Stimulated activated memory B cell treated with anti-CD40 and anti-IgM and Interleukin-4, amounts not matched to agents 10 μg/mL and 1 μg/mL and 100 μg/mL, for 72 hours (primary cell): ENCODE results near the gene CD27.
"Not testable (repeated sequence)": the region's sequence is repeated elsewhere in the genome, so short reads cannot be mapped to it uniquely, and the experiment has no call there.

Source experiments
- ATAC-seq: fragments of 150-1000 bp; cut with Tn5 transposase; 2 replicates; pipeline ENCODE4 v1.10.0; 2021
- H3K27ac Mint-ChIP-seq: one replicate; pipeline ENCODE4 v1.8.0; 2022; ENCODE audit warnings: mild to moderate bottlenecking, mixed read lengths
- H3K27me3 Mint-ChIP-seq: one replicate; pipeline ENCODE4 v1.8.0; 2022; ENCODE audit warnings: mixed read lengths
- H3K36me3 Mint-ChIP-seq: one replicate; pipeline ENCODE4 v1.8.0; 2022; ENCODE audit warnings: mixed read lengths
- H3K4me1 Mint-ChIP-seq: one replicate; pipeline ENCODE4 v1.8.0; 2022; ENCODE audit warnings: mixed read lengths
- H3K4me3 Mint-ChIP-seq: one replicate; pipeline ENCODE4 v1.8.0; 2022; ENCODE audit warnings: mild to moderate bottlenecking, moderate library complexity, mixed read lengths
- H3K9me3 Mint-ChIP-seq: one replicate; pipeline ENCODE4 v1.8.0; 2022; ENCODE audit warnings: mixed read lengths

The CD27 gene

DNA sequence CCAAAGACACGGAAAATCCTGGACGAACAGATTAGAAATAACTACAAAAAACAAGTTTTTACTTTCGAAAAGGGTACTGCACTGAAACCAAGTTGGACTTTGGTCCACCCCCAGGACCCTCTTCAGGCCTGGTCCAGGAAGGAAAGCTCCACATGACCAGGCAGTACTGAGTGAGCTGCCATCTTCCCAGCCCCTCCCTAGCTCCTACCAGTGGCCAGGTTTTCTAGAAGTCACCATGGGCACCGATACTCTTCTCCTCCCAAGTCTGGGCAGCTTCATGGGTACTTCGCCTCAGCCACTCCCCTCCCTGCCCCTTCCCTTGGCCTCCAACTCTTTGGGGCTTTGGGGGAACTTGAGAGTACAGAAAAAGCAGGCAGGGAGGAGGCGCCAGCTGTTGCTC, 19.1 kb downstream of the CD27 start:
- no peak for ATAC-seq
- H3K27ac Mint-ChIP-seq: peak overlapping the region; percentile 94
- no peak overlapping the region for H3K4me3 Mint-ChIP-seq
- peaks cover 89% of the 10 kb centered on the region for H3K36me3 Mint-ChIP-seq
- H3K27me3 Mint-ChIP-seq: no peaks in the 10 kb centered on the region
- peaks cover 94% of the 10 kb centered on the region for H3K4me1 Mint-ChIP-seq
- peaks cover 4% of the 10 kb centered on the region for H3K9me3 Mint-ChIP-seq

DNA sequence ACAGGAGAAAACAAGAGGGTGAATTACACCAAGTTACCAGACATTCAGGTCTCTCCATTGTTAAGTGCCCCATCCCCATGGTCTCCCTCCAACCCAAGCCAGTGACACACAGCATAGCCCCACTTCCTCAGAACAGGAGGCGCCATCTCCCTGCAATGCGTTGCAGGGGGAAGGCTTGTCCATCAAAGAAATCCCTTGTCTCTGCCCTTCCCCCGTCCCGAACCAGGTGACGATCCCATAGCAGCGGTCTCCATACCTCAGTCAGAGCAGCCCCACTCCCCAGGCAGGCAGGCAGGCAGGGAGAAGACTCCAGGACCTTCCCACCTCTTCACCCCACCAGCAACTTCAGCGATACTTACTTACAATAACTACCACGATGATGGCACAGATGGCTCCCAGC, 19.8 kb downstream of the CD27 start:
- no peaks in the 10 kb centered on the region for H3K27me3 Mint-ChIP-seq
- H3K27ac Mint-ChIP-seq: peak overlapping the region; percentile 94
- peaks cover 4% of the 10 kb centered on the region for H3K9me3 Mint-ChIP-seq
- H3K4me1 Mint-ChIP-seq: peaks cover 95% of the 10 kb centered on the region
- no peak for ATAC-seq
- H3K36me3 Mint-ChIP-seq: peaks cover 83% of the 10 kb centered on the region
- no peak overlapping the region for H3K4me3 Mint-ChIP-seq

- H3K4me1 Mint-ChIP-seq: peaks cover 89% of the 10 kb centered on the region
- H3K4me3 Mint-ChIP-seq: peak overlapping the region; percentile 9
- peaks cover 75% of the 10 kb centered on the region for H3K36me3 Mint-ChIP-seq
- no peaks in the 10 kb centered on the region for H3K27me3 Mint-ChIP-seq
- peak overlapping the region; percentile 82 for H3K27ac Mint-ChIP-seq
- no peak for ATAC-seq
- peaks cover 4% of the 10 kb centered on the region for H3K9me3 Mint-ChIP-seq
These were observed 20.9 kb downstream of the CD27 start for GRCh38 chr12:6465467-6466183.

DNA sequence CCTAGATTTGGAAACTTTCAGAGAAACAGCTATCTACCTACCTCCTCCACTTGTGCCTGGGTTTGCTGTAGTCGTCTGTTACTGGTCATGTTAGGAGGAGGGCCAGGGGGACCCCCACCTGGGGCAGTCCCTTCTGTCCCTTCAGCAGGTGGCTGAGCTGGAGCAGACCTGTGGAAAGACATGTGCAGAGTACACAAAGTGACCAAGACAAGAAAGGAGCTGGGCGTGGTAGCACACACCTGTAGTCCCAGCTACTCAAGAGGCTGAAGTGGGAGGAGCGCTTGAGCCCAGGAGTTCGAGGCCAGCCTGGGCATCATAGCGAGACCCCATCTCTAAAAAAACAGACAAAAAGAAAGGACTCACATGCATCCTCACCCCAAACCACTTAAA, 21.4 kb downstream of the CD27 start:
- Mint-ChIP-seq H3K4me1 (peaks cover 87% of the 10 kb centered on the region), H3K27ac (peak overlapping the region; percentile 82), H3K9me3 (peaks cover 4% of the 10 kb centered on the region)

GRCh38 chr12:6466751-6467150, 22.0 kb downstream of the CD27 start:
- H3K4me3 Mint-ChIP-seq: peak overlapping the region; percentile 61
- ATAC-seq, H3K27me3 Mint-ChIP-seq, H3K9me3 Mint-ChIP-seq: not testable (repeated sequence)
- peak overlapping the region; percentile 82 for H3K27ac Mint-ChIP-seq
- H3K36me3 Mint-ChIP-seq: peaks cover 65% of the 10 kb centered on the region
- H3K4me1 Mint-ChIP-seq: peaks cover 85% of the 10 kb centered on the region

More for the DNA sequence above, 21.4 kb downstream of the CD27 start:
- H3K36me3 Mint-ChIP-seq: peaks cover 70% of the 10 kb centered on the region
- no peaks in the 10 kb centered on the region for H3K27me3 Mint-ChIP-seq
- no peak for ATAC-seq
- no peak overlapping the region for H3K4me3 Mint-ChIP-seq

DNA sequence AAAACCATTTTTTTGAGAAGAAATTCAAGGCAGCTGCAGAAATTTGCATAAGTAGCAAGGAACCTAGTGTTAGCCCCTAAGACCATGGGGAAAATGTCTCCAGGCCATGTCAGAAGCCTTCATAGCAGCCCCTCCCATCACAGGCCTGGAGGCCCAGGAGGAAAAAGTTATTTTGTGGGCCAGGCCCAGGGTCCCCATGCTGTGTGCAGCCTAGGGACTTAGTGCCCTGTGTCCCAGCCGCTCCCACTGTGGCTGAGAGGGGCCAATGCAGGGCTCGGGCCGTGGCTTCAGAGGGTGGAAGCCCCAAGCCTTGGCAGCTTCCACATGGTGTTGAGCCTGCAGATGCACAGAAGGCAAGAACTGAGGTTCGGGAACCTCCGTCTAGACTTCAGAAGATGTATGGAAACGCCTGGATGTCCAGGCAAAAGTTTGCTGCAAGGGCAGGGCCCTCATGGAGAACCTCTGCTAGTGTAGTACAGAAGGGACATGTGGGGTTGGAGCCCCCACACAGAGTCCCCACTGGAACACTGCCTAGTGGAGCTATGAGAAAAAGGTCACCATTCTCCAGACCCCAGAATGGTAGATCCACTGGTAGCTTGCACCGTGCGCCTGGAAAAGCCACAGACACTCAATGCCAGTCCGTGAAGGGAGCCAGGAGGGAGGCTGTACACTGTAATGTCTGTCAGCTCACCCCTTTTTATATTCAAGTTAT, 23.0 kb downstream of the CD27 start:
- H3K36me3 Mint-ChIP-seq: peaks cover 55% of the 10 kb centered on the region
- H3K27ac Mint-ChIP-seq: peak overlapping the region; percentile 82
- not testable (repeated sequence) for ATAC-seq, H3K9me3 Mint-ChIP-seq, H3K4me3 Mint-ChIP-seq, H3K27me3 Mint-ChIP-seq
- peaks cover 76% of the 10 kb centered on the region for H3K4me1 Mint-ChIP-seq

- peak overlapping the region; percentile 84 for H3K27ac Mint-ChIP-seq
- peaks cover 4% of the 10 kb centered on the region for H3K9me3 Mint-ChIP-seq
- peaks cover 71% of the 10 kb centered on the region for H3K4me1 Mint-ChIP-seq
- H3K27me3 Mint-ChIP-seq: no peaks in the 10 kb centered on the region
- H3K4me3 Mint-ChIP-seq: peak overlapping the region; percentile 85
- no peak for ATAC-seq
- H3K36me3 Mint-ChIP-seq: peaks cover 50% of the 10 kb centered on the region
These were observed 23.5 kb downstream of the CD27 start for GRCh38 chr12:6468283-6468575.

- Mint-ChIP-seq H3K36me3 (peaks cover 42% of the 10 kb centered on the region), H3K9me3 (peaks cover 4% of the 10 kb centered on the region), H3K27me3 (no peaks in the 10 kb centered on the region), H3K4me3 (peak overlapping the region; percentile 85), H3K4me1 (peaks cover 62% of the 10 kb centered on the region), H3K27ac (peak overlapping the region; percentile 84)
- no peak for ATAC-seq
These were observed 24.3 kb downstream of the CD27 start for GRCh38 chr12:6469092-6469491.

DNA sequence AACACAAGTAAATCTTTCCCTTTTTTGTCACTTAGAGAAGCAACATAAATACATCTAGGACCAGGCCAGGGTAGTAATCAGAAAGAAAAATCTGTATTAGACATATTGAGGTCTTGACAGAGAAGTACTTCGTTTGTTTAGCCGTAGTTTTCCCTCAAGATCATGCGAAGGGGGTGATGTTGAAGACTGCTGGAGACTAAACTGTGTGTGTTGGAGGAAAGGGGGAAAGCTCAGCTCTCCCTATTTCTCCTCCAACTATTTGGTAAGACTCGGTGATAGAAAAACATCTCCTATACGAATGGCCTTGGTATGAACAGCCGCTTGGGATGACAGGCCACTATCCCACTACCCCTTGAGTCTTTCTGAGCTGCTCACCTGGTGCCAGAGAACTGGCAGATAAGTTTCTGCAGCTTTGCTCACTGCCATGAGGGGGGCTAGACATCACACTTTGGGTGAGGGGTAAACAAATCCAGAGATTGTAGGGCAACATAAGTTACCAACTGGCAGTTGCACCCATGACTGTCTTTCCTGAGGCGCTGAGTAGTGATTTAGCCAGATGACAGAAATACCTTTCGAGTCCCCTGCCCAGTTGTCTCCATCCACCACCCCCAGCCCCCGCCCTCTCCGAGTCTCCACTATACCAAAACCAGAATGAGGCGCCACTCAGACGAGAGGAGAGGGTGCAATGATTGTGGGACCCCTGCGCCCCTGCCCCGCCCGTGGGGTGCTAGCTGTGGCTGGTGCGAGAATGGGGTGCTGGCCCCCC, 25.0 kb downstream of the CD27 start:
- ATAC-seq: no peak
- Mint-ChIP-seq H3K27me3 (no peaks in the 10 kb centered on the region), H3K36me3 (peaks cover 35% of the 10 kb centered on the region), H3K4me3 (peak overlapping the region; percentile 85), H3K4me1 (peaks cover 55% of the 10 kb centered on the region), H3K27ac (peak overlapping the region; percentile 84), H3K9me3 (peaks cover 4% of the 10 kb centered on the region)

GRCh38 chr12:6470375-6471163, 25.8 kb downstream of the CD27 start, which contains the start of gene VAMP1:
Gene VAMP1, minus strand, starts transcription at chr12:6470677. Its CDS starts 146 bp downstream, at chr12:6470531.
- Mint-ChIP-seq H3K27me3 (no peaks in the 10 kb centered on the region), H3K27ac (peak within 1 kb of the TSS; percentile 84), H3K36me3 (peaks cover 30% of the 10 kb centered on the region), H3K4me3 (peak within 1 kb of the TSS; percentile 85), H3K9me3 (peaks cover 4% of the 10 kb centered on the region), H3K4me1 (peaks cover 51% of the 10 kb centered on the region)
- ATAC-seq: peak; percentile 97

DNA sequence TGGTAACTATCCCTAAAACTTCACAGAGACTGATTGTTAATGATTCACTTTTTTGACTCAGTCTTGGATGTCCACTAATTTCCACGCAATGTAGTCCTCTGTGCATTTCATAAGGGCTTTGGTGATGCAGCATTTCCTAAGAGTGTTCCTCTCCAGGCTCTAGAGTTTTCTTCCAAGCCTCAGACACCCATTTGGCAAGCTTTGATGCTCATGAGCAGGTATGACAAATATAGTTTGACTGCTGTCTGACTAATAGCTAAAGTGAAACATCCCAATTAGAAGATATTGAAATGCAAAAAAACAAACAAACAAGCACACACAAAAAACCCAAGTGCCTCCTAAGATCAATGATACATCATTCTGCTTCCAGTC, 27.2 kb downstream of the CD27 start:
- H3K36me3 Mint-ChIP-seq: peaks cover 16% of the 10 kb centered on the region
- peaks cover 4% of the 10 kb centered on the region for H3K9me3 Mint-ChIP-seq
- peak overlapping the region; percentile 84 for H3K27ac Mint-ChIP-seq
- H3K4me3 Mint-ChIP-seq: no peak overlapping the region
- no peaks in the 10 kb centered on the region for H3K27me3 Mint-ChIP-seq
- H3K4me1 Mint-ChIP-seq: peaks cover 37% of the 10 kb centered on the region
- no peak for ATAC-seq

DNA sequence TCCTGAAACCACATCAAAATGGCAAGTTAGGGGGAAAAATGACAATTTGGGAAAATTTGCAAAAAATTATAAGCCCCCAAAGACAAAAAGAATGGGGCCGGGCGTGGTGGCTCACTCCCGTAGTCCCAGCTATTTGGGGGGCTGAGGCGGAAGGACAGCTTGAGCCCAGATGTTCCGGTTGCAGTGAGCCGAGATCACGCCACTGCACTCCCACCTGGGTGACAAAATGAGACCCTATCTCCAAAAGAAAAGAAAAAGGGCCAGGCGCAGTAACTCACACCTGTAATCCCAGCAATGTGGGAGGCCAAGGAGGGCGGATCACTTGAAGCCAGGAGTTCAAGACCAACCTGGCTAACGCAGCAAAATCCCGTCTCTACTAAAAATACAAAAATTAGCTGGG, 27.7 kb downstream of the CD27 start:
- ATAC-seq: no peak
- Mint-ChIP-seq H3K4me1 (peaks cover 32% of the 10 kb centered on the region), H3K9me3 (no peaks in the 10 kb centered on the region), H3K27ac (no peak overlapping the region), H3K36me3 (peaks cover 11% of the 10 kb centered on the region), H3K27me3 (no peaks in the 10 kb centered on the region), H3K4me3 (no peak overlapping the region)

DNA sequence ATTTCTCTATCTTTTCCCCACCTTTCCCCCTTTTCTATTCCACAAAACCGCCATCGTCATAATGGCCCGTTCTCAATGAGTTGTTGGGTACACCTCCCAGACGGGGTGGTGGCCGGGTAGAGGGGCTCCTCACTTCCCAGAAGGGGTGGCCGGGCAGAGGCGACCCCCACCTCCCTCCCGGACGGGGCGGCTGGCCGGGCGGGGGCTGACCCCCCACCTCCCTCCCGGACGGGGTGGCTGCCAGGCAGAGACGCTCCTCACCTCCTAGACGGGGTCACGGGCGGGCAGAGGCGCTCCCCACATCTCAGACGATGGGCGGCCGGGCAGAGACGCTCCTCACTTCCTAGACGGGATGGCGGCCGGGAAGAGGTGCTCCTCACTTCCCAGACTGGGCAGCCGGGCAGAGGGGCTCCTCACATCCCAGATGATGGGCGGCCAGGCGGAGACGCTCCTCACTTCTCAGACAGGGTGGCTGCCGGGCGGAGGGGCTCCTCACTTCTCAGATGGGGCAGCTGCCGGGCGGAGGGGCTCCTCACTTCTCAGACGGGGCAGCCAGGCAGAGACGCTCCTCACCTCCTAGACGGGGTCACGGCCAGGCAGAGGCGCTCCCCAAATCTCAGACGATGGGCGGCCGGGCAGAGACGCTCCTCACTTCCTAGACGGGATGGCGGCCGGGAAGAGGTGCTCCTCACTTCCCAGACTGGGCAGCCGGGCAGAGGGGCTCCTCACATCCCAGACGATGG, 30.6 kb downstream of the CD27 start:
- H3K9me3 Mint-ChIP-seq, H3K4me3 Mint-ChIP-seq, H3K36me3 Mint-ChIP-seq, ATAC-seq, H3K27me3 Mint-ChIP-seq, H3K27ac Mint-ChIP-seq, H3K4me1 Mint-ChIP-seq: not testable (repeated sequence)

GRCh38 chr12:6476489-6476888, 31.7 kb downstream of the CD27 start:
- Mint-ChIP-seq H3K9me3 (no peaks in the 10 kb centered on the region), H3K4me1 (peaks cover under 1% of the 10 kb centered on the region), H3K36me3 (no peaks in the 10 kb centered on the region), H3K27ac (no peak overlapping the region), H3K27me3 (no peaks in the 10 kb centered on the region), H3K4me3 (no peak overlapping the region)
- ATAC-seq: no peak
